Skin epidermis (tissue), 12 donors: ENCODE results near the gene USP11.

Source experiments
- H3K27ac ChIP-seq, 21 experiments: fragments of 200-600 bp; sonication (generic) in 11 of 21; one replicate each; pipeline ENCODE4 v1.5.0; 2020; ENCODE audit warnings: mild to moderate bottlenecking in 3 of 21, inconsistent platforms in 2 of 21, moderate library complexity in 2 of 21
- H3K4me3 ChIP-seq, 7 experiments: fragments of 200-600 bp; sonication (generic) in 2 of 7; one replicate each; pipeline ENCODE4 v1.5.0; 2020; ENCODE audit warnings: inconsistent platforms in 2 of 7, mild to moderate bottlenecking in 2 of 7, moderate library complexity in 1 of 7

USP11 gene

GRCh38 chrX:47221756-47222155 is 11.1 kb upstream of the USP11 start:
- Histone ChIP-seq H3K27ac (no peak overlapping the region), H3K4me3 (no peak overlapping the region)

GRCh38 chrX:47222751-47223350 is 10.0 kb upstream of the USP11 start:
- Histone ChIP-seq H3K4me3 (no peak overlapping the region), H3K27ac (no peak overlapping the region)

GRCh38 chrX:47223476-47224250 is 9.1 kb upstream of the USP11 start:
- no peak overlapping the region for H3K27ac ChIP-seq
- no peak overlapping the region for H3K4me3 ChIP-seq

- no peak overlapping the region for H3K27ac ChIP-seq
- H3K4me3 ChIP-seq, result no peak overlapping the region
Observed at GRCh38 chrX:47224266-47224895, 8.4 kb upstream of the USP11 start.

GRCh38 chrX:47224896-47225290 is 7.9 kb upstream of the USP11 start:
- H3K27ac ChIP-seq, result no peak overlapping the region
- no peak overlapping the region for H3K4me3 ChIP-seq

- Histone ChIP-seq H3K27ac (no peak overlapping the region), H3K4me3 (no peak overlapping the region)
Observed at GRCh38 chrX:47226071-47226470, 6.7 kb upstream of the USP11 start.

GRCh38 chrX:47226531-47227333 is 6.1 kb upstream of the USP11 start:
- no peak overlapping the region for H3K27ac ChIP-seq
- no peak overlapping the region for H3K4me3 ChIP-seq

- H3K27ac ChIP-seq, result no peak overlapping the region
- no peak overlapping the region for H3K4me3 ChIP-seq
Observed at GRCh38 chrX:47227334-47227583, 5.5 kb upstream of the USP11 start.

- H3K4me3 ChIP-seq, result no peak overlapping the region
- no peak overlapping the region for H3K27ac ChIP-seq
Observed at GRCh38 chrX:47228550-47229270, 4.1 kb upstream of the USP11 start.

GRCh38 chrX:47229427-47229826 is 3.4 kb upstream of the USP11 start:
- Histone ChIP-seq H3K27ac (no peak overlapping the region), H3K4me3 (no peak overlapping the region)

GRCh38 chrX:47230136-47230868 is 2.5 kb upstream of the USP11 start:
- Histone ChIP-seq H3K27ac (no peak overlapping the region), H3K4me3 (no peak overlapping the region)

GRCh38 chrX:47231167-47231566 is 1.6 kb upstream of the USP11 start:
- H3K27ac ChIP-seq, result no peak overlapping the region

GRCh38 chrX:47232197-47232802 is 509 bp upstream of the USP11 start:
- Histone ChIP-seq H3K4me3 (peak overlapping the region; percentile 52 to 67 (median 54)), H3K27ac (peak overlapping the region; percentile 74 to 97 (median 90))

More at GRCh38 chrX:47231167-47231566, 1.6 kb upstream of the USP11 start:
- H3K4me3 ChIP-seq, result no peak overlapping the region

- peak overlapping the region; percentile 74 to 97 (median 90) for H3K27ac ChIP-seq
- H3K4me3 ChIP-seq, result peak overlapping the region; percentile 52 to 67 (median 54)
Observed at GRCh38 chrX:47233333-47234113, 714 bp downstream of the USP11 start.

- Histone ChIP-seq H3K27ac (peak overlapping the region in 7 of 21 experiments; percentile 78 to 97 (median 89)), H3K4me3 (peak overlapping the region in 3 of 7 experiments; percentile 54 to 67 (median 54))
Observed at GRCh38 chrX:47234583-47234982, 1.8 kb downstream of the USP11 start.

GRCh38 chrX:47235691-47236103 is 2.9 kb downstream of the USP11 start:
- Histone ChIP-seq H3K27ac (peak overlapping the region in 1 of 21 experiments; percentile 31), H3K4me3 (no peak overlapping the region)

- Histone ChIP-seq H3K4me3 (no peak overlapping the region), H3K27ac (no peak overlapping the region)
Observed at GRCh38 chrX:47239199-47239598, 6.4 kb downstream of the USP11 start.
